Eye (tissue), 1 donor: Measurements from ENCODE around the gene PCNA.
A peak's percentile ranks its signal among the peaks of the same experiment; 100 is the strongest.

Source experiments
- DNase-seq: peaks from one replicate; pipeline ENCODE4 v3.0.0-alpha.2; 2015

PCNA gene

GRCh38 chr20:5119435-5120184, at the start of gene PCNA:
Gene PCNA (minus strand): TSS chr20:5119958. CDS start chr20:5119798, 160 bp downstream.
- peak; percentile 98 for DNase-seq

GRCh38 chr20:5168651-5169396, 49.1 kb upstream of the PCNA start:
- DNase-seq = no peak

- DNase-seq = no peak
Observed at GRCh38 chr20:5164645-5165625, 45.2 kb upstream of the PCNA start.

- no peak for DNase-seq
Observed at GRCh38 chr20:5161536-5162164, 41.9 kb upstream of the PCNA start.

- no peak for DNase-seq
Observed at GRCh38 chr20:5160882-5161281, 41.1 kb upstream of the PCNA start.

DNA sequence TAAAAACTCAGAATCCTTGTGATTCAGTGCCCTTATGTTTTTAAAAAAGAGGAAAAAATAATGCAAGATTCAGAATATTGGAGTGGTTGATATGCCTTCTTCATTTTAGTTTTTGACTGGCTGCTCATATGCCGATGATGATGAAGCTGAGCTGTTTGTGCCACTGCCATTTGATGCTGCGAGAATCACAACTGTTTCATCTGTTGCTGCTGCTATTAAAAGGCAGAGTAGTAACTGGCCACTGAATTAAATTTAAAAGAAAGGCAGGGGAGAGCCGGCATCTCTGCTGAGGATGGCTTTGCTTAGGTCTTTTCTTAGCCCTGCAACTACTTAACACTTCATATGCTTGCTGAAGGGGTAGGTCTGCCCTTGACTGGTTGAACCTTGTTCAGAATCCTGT, 40.2 kb upstream of the PCNA start:
- DNase-seq = no peak

DNA sequence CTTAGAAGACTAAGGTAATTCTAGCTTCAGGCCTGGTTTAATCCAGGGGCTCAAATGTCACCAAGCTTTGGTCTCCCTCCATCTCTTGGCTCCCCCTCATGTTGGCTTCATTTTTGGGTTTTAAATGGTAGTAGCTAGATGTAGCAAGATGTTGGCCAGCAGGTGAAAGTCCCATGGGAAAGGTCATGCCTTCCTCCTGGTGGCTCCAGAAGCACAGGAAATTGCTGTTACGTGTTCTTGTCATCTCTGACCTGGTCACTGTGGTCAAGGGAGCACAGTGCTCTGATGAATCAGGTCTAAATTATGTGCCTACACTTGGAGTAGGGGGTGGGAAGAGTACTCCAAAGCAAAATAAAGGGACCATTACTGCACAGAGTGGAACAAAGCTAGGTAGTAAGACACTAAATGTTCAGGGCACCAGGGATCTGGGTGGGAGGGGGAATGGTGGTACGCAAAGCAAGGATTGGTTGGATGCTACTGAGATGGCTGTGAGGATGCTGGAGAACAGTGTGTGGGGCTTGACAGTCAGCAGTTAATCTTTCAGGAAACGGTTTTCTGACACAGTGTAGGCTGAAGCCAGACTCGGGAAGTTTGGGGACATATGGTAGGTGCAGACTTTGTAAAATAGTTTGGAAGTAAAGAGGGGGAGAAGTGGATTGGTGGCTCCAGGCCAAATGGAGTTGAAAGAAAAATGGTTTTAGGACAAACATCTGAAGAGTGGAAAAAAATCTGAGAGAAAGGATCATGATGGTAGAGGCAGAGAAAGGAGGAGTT, 37.1 kb upstream of the PCNA start:
- no peak for DNase-seq

DNA sequence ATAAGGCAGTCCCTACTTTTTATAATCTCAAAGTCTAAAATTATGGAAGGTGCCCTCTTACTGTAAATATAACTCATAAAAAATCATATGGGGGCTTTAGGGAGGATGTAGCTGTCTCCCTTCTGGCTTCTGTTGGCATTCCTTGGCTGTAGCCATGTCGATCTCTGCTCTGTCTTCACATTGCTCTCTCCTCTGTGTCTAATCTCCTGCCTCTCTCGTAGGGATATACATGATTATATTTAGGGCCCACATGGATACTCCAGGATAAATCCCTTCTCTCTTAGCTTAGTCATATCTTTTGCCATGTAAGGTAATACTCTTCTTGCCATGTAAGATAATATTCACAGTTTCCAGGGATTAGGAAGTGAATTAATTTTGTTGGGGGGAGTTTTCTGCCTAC, 35.6 kb upstream of the PCNA start:
- no peak for DNase-seq

- DNase-seq = no peak
Observed at GRCh38 chr20:5154543-5154925, 34.8 kb upstream of the PCNA start.

DNA sequence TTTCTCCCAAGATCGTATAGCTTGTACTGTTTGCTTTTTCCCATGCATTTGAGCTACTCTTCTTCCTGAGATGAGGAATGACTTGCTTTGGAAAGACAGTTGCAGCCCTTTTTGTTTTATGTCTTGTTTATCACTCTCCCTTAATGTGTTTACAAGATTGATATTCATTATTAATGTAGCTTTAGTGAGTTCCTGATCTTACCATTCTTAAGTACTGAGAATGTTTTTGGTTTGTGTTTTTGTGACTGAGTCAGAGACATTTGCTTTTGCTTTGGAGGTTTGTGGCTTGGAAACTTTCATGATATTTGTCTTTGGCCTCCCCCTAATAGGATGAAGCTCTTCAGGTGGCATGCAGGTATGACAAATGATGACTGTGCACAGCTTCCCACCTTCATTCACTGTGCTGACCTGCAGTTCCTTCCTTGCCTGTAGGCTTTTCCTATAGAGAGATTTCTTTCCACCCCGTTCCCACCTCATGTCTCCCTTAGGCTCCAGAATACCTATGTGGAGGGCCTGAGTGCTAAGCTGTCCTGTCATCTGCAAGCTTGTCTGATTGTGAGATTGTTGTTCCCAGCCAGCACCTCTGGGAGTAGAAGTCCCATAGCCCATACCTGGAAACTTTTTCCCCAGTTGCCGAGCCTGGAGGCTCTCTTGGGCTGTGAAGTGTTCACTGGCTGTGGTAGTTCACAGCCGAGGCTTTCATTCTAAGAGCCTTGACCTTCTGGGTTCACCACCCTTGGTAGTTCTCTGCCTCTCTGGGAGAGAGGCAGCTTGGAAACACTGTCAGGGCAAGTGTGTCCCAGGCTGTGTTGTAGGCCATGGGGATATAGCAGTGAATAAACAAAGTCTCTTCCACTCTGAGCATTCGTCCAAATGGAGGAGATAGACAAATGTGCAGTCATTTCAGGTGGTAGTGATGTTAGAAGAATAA, 34.1 kb upstream of the PCNA start:
- DNase-seq = no peak

GRCh38 chr20:5153152-5153467, 33.4 kb upstream of the PCNA start:
- no peak for DNase-seq

DNA sequence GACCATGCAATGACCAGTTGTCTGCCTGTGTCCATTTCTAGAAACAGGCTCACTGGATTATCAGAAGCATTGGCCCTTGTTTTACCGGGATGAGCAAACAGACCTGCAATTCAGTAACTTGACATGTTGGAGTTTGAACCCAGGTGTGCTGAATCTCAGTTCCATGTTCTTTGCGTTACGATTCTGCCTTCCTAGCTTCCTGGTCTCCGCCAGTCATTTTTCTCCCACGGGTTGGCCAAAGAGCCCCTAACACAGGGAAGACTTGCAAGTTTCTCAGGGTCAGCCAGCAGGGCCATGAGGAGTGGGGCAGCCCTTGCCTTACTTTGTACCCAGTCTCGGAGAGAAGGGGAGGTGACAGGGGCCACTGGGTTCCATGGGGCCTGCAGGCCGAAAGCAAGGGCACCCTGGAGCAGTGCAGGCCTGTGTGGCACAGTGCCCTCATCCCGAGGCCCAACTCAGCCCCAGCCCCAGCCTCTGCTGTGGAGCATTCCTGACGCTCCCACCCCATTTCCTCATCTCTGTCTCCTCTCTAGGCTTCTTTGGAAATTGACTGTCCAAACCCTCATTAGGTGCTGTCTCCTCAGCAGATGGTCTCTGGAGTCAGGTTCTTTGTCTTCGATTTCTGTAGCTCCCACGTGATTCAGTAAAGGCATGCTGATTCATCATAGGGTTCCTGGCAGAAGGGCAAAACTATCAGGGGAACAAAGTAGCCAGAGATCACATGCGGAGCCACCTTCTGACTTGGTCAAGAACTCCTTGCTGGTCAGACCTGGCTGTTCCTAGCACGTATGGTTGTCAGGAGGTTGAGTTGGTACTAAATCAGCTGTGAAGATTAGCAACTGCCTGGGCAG, 30.7 kb upstream of the PCNA start:
- no peak for DNase-seq

GRCh38 chr20:5149892-5150225, 30.1 kb upstream of the PCNA start:
- DNase-seq = no peak

- DNase-seq = no peak
Observed at GRCh38 chr20:5148581-5148980, 28.8 kb upstream of the PCNA start.

DNA sequence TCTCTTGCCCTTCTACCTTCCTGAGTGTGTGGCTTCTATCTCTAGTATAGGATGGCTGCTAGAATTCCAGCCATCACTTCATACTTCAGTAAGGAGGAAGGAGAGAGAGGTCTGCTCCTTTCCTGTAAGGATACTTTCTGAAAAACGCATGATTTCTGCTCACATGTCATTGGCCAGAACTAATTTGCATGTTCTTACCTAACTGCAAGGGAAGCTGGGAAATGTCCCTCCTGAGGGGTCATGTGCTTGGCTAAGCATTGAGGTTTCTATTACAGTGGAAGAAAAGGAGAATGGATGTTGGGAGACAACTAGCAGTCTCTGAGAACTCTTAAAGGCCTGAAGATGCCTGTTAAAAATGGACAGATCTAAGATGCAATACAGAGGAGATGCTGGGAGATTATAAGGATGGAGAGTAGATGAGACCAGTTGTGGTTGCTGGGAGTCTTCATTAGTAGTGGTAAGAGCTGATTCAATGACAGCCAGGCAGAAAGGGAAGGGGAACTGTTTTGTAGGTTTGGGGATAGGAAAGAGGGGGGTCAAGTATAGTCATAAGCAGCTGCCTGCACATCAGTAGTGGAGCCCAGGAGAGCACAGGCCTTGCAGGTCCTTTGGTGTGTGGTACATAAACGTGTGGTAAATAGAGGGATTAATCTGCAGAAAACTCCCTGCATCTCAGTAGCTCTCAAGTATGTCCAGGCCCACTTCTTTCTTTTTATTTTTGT, 27.3 kb upstream of the PCNA start:
- DNase-seq = no peak

- DNase-seq = no peak
Observed at GRCh38 chr20:5146099-5146668, 26.4 kb upstream of the PCNA start.

- no peak for DNase-seq
Observed at GRCh38 chr20:5145365-5146098, 25.8 kb upstream of the PCNA start.

GRCh38 chr20:5143851-5144250, 24.1 kb upstream of the PCNA start:
- no peak for DNase-seq
